PFSK-1 (cell line): ENCODE measurements around the gene CATSPERZ.

Source experiments
- FOXP2 ChIP-seq: optimal IDR thresholded peaks from 2 replicates; pipeline ENCODE3; 2011; ENCODE audit warnings: borderline replicate concordance, control low read depth, inconsistent platforms; ENCODE audit not compliant: insufficient read depth; ENCODE audit errors: extremely low read length, extremely low read depth
- POLR2AphosphoS5 ChIP-seq: IDR thresholded peaks from 2 replicates; pipeline ENCODE4 v1.6.1; 2012; ENCODE audit warnings: low read depth, mild to moderate bottlenecking, control low read depth, low read length, moderate library complexity
- REST ChIP-seq, 2 experiments: IDR thresholded peaks; 2 replicates each; pipeline versions ENCODE4 v1.6.1 to v1.8.0; 2011 to 2012; ENCODE audit warnings: low read depth in 2 of 2, low read length in 2 of 2, control low read depth in 1 of 2, inconsistent platforms in 1 of 2, mild to moderate bottlenecking in 1 of 2, moderate library complexity in 1 of 2; ENCODE audit not compliant: insufficient read depth in 1 of 2
- SIN3A ChIP-seq: IDR thresholded peaks from 2 replicates; pipeline ENCODE4 v1.6.1; 2012; ENCODE audit warnings: mild to moderate bottlenecking, low read length, moderate library complexity, borderline replicate concordance; ENCODE audit not compliant: insufficient read depth
- TAF1 ChIP-seq: IDR thresholded peaks from 2 replicates; pipeline ENCODE4 v1.6.1; 2012; ENCODE audit warnings: low read length, control low read depth, borderline replicate concordance; ENCODE audit not compliant: insufficient read depth

Gene CATSPERZ

GRCh38 chr11:64315667-64316526 is 15.7 kb downstream of the CATSPERZ start:
- TF ChIP-seq POLR2AphosphoS5: peak; percentile 13; the same call in 1 of the 2 replicates

DNA sequence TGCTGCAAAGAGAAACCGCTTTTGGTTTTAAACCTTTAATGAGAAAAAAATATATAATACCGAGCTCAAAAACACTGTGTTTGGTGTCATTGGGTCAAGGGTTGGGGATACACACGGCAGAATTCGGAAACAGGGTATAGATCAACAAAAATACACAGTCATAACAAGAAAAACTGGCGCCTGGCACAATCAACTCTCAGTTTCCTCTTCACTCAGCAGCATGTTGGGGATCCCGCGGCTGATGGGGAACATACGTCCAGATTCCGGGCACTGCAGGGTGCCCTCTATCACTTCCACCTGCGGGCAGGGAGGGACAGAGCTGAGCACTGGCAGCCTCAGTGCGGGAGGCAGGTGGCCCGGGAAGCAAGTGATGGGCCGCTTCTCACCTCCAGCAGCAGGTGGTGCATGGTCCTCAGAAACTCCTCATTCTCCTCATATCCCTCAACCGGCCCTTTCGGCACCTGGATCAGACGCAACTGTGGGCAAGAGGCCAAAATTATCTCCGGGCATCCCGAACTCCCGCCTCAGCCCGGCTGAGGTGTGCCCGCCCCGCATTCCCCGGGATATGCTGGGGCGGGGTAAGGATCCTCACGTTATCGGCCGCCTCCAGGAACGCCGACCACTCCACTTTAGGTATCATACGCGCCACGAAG is 16.6 kb downstream of the CATSPERZ start:
- TF ChIP-seq FOXP2 (no peak), POLR2AphosphoS5 (no peak), TAF1 (no peak), SIN3A (no peak), REST (IDR thresholded peaks at IDR 0.05; ENCODE audit: insufficient read depth in 1 of 2, low read depth in 2 of 2, low read length in 2 of 2) (no peak)

- TF ChIP-seq TAF1 (peak; percentile 74; the same call in 1 of the 2 replicates), SIN3A (peak; percentile 70; the same call in 1 of the 2 replicates), POLR2AphosphoS5 (peak; percentile 69; the same call in 1 of the 2 replicates), REST (IDR thresholded peaks at IDR 0.05; ENCODE audit: insufficient read depth in 1 of 2, low read depth in 2 of 2, low read length in 2 of 2) (no peak), FOXP2 (no peak)
These were observed 17.3 kb downstream of the CATSPERZ start, which contains the start of gene TRMT112 for GRCh38 chr11:64317325-64317960. Gene TRMT112, minus strand, starts transcription at chr11:64317559. Its CDS starts 33 bp downstream, at chr11:64317526.

DNA sequence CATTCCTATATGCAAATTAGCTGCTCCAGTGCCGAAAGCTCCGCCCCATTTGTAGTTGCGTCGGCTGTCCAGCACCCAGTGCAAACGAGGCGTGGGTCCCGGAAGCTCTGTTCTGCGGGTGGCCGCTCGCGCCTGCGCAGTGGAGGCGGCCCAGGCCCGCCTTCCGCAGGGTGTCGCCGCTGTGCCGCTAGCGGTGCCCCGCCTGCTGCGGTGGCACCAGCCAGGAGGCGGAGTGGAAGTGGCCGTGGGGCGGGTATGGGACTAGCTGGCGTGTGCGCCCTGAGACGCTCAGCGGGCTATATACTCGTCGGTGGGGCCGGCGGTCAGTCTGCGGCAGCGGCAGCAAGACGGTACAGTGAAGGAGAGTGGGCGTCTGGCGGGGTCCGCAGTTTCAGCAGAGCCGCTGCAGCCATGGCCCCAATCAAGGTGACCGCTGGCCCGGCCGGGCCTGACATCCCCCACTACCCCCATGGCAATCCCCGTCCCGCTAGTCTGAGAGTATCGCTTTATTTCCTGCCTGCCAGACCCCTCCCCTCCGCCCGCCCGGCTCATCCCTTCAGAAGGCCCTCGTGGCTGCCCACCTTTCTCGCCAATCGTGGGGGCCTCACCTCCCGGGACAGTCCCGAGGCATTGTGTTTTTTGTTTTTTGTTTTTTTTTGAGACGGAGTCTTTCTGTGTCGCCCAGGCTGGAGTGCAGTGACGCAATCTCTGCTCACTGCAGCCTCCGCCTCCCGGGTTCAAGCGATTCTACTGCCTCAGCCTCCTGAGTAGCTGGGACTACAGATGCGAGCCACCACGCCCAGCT is 18.0 kb downstream of the CATSPERZ start, which contains the start of gene PRDX5:
Gene PRDX5 (plus strand): TSS at position 161 of the 805 bp plus-strand sequence. CDS start 95 bp downstream, at position 256.
- TF ChIP-seq FOXP2 (peak; percentile 94), POLR2AphosphoS5 (peak; percentile 16; the same call in 1 of the 2 replicates), TAF1 (no peak), SIN3A (no peak; the same call in 1 of the 2 replicates), REST (IDR thresholded peaks at IDR 0.05; ENCODE audit: insufficient read depth in 1 of 2, low read depth in 2 of 2, low read length in 2 of 2) (peak; percentile 17 to 76; a peak in 2 of 4 replicates)
